OCI-LY7 (cell line): ENCODE results near the gene SFT2D1. TPM values are rescaled to one million over a fixed set of nuclear protein-coding genes. Genes with fewer than 3 reads are reported as not detected.

Experiments
- BruUV-seq: library from RNA; stranded (reverse); fragments of 400-500 nt; replicated peaks from 2 replicates; lab custom pipeline; 2021; lab: Mats Ljungman, UMichigan
- CTCF ChIA-PET: fragments of 300-600 bp; sonication (Branson Sonifier 250); formaldehyde crosslinking; loops from one replicate; lab custom pipeline; 2022; ENCODE audit warnings: antibody characterized with exemption; ENCODE audit not compliant: unreplicated experiment; lab: Charles Lee
- POLR2A ChIA-PET: fragments of 300-600 bp; sonication (Branson Sonifier 250); formaldehyde crosslinking; loops from one replicate; lab custom pipeline; 2022; ENCODE audit warnings: antibody characterized with exemption; lab: Charles Lee
- DNase-seq: peaks from one replicate; pipeline ENCODE4 v3.0.0-alpha.2; 2015; ENCODE audit warnings: low spot score
- H2AFZ ChIP-seq: fragments of 200-600 bp; sonication (generic), shearing (Covaris generic); 2 replicates; pipeline ENCODE4 v1.6.1; 2014; ENCODE audit warnings: mild to moderate bottlenecking, antibody characterized with exemption, low read length, moderate library complexity
- H3K27ac ChIP-seq: fragments of 200-600 bp; sonication (generic); 2 replicates; pipeline ENCODE4 v1.5.1; 2014; ENCODE audit warnings: mixed run types, low read depth, mild to moderate bottlenecking, moderate library complexity, low read length, inconsistent platforms; ENCODE audit not compliant: poor library complexity, severe bottlenecking
- H3K36me3 ChIP-seq: fragments of 200-600 bp; sonication (generic); 2 replicates; pipeline ENCODE4 v1.6.1; 2014; ENCODE audit warnings: mild to moderate bottlenecking, antibody characterized with exemption, low read length, moderate library complexity, mixed read lengths; ENCODE audit not compliant: insufficient read depth
- H3K4me1 ChIP-seq: fragments of 200-600 bp; sonication (generic); 2 replicates; pipeline ENCODE4 v1.5.1; 2014; ENCODE audit warnings: mild to moderate bottlenecking, low read length; ENCODE audit not compliant: insufficient read depth, poor library complexity, severe bottlenecking
- H3K4me2 ChIP-seq: fragments of 200-600 bp; sonication (generic); 2 replicates; pipeline ENCODE4 v1.6.1; 2014; ENCODE audit warnings: mild to moderate bottlenecking, low read length
- H3K4me3 ChIP-seq: fragments of 200-600 bp; sonication (generic); 2 replicates; pipeline ENCODE4 v1.5.1; 2014; ENCODE audit warnings: mild to moderate bottlenecking, low read depth, low read length; ENCODE audit not compliant: poor library complexity, severe bottlenecking
- H3K79me2 ChIP-seq: fragments of 200-600 bp; sonication (generic); 2 replicates; pipeline ENCODE4 v1.6.1; 2016; ENCODE audit warnings: low read depth, mild to moderate bottlenecking, low read length, moderate library complexity, mixed read lengths; ENCODE audit not compliant: insufficient read depth
- H3K9me2 ChIP-seq: fragments of 200-600 bp; sonication (generic); 2 replicates; pipeline ENCODE4 v1.6.1; 2016; ENCODE audit warnings: mild to moderate bottlenecking, low read length, mixed read lengths; ENCODE audit not compliant: insufficient read depth
- H3K9me3 ChIP-seq: fragments of 200-600 bp; sonication (generic); 2 replicates; pipeline ENCODE4 v1.6.1; 2014; ENCODE audit warnings: mild to moderate bottlenecking, mixed run types, low read length, mixed read lengths
- H4K20me1 ChIP-seq: fragments of 200-600 bp; sonication (generic); 2 replicates; pipeline ENCODE4 v1.6.1; 2014; ENCODE audit warnings: mild to moderate bottlenecking, antibody characterized with exemption, low read length, moderate library complexity, mixed read lengths; ENCODE audit not compliant: insufficient read depth
- CTCF ChIP-seq: fragments of 200-600 bp; sonication (generic); conservative IDR thresholded peaks from 2 replicates; pipeline ENCODE4 v1.5.1; 2014; ENCODE audit warnings: mild to moderate bottlenecking, antibody characterized with exemption, low read length, moderate library complexity, mixed read lengths
- EZH2phosphoT487 ChIP-seq: fragments of 200-600 bp; sonication (generic); IDR thresholded peaks from 2 replicates; pipeline ENCODE4 v1.6.1; 2018; ENCODE audit warnings: low read depth, borderline replicate concordance, mild to moderate bottlenecking, mixed run types, antibody characterized with exemption, low read length, moderate library complexity, mixed read lengths
- intact Hi-C: fragments of 100-400 bp; cut with micrococcal nuclease; formaldehyde crosslinking; loops from one replicate; pipeline ENCODE4 v1.10.0; 2022; ENCODE audit not compliant: unreplicated experiment
- total RNA-seq, 2 experiments: library from RNA; depleted of rRNA in 1 of 2; stranded (reverse); fragments of >200 nt in 1 of 2; shearing (Covaris generic) in 1 of 2; gene quantifications; 2 replicates each; pipeline ENCODE4 v1.2.3, GENCODE V29; 2014 to 2022

The SFT2D1 gene
- total RNA-seq, 2 experiments from 2014 or later = 43.4 to 63.9 TPM

- no TSS peak for BruUV-seq
- Histone ChIP-seq H3K4me2 (no peak overlapping the region), H3K36me3 (peaks cover 21% of the 10 kb centered on the region), H3K27ac (no peak overlapping the region), H3K79me2 (no peaks in the 10 kb centered on the region), H3K9me3 (peaks cover 6% of the 10 kb centered on the region; the same call in 1 of the 2 replicates), H3K4me3 (no peak overlapping the region), H2AFZ (no peak overlapping the region), H3K4me1 (peaks cover 5% of the 10 kb centered on the region), H4K20me1 (no peaks in the 10 kb centered on the region), H3K9me2 (no peaks in the 10 kb centered on the region)
- TF ChIP-seq CTCF (no peak), EZH2phosphoT487 (no peak)
- ChIA-PET CTCF (no interaction called here), POLR2A (no interaction called here)
- DNase-seq = no peak
- intact Hi-C loops = no loop called here
Measured at GRCh38 chr6:166361077-166361429, 18.7 kb upstream of the SFT2D1 start.

GRCh38 chr6:166360243-166361076 is 18.1 kb upstream of the SFT2D1 start:
- Histone ChIP-seq H3K9me3 (peaks cover 6% of the 10 kb centered on the region; the same call in 1 of the 2 replicates), H2AFZ (no peak overlapping the region), H3K4me3 (no peak overlapping the region), H3K27ac (no peak overlapping the region), H4K20me1 (no peaks in the 10 kb centered on the region), H3K4me1 (peaks cover 9% of the 10 kb centered on the region), H3K79me2 (no peaks in the 10 kb centered on the region), H3K36me3 (peaks cover 21% of the 10 kb centered on the region), H3K9me2 (no peaks in the 10 kb centered on the region), H3K4me2 (no peak overlapping the region)
- ChIA-PET CTCF (interaction anchor here (0.9 kb wide), 1 partner anchor 21 kb away, joined by 3 read pairs; no protein-coding TSS in a partner anchor), POLR2A (interaction anchor here (0.7 kb wide), 1 partner anchor 17 kb away, joined by 3 read pairs; no protein-coding TSS in a partner anchor)
- DNase-seq = no peak
- TF ChIP-seq CTCF = no peak
- BruUV-seq = no TSS peak
- intact Hi-C loops = no loop called here

- H3K79me2 ChIP-seq = no peaks in the 10 kb centered on the region
- H3K27ac ChIP-seq = no peak overlapping the region
- no TSS peak for BruUV-seq
- DNase-seq = no peak
- no peaks in the 10 kb centered on the region for H3K9me2 ChIP-seq
- H3K9me3 ChIP-seq = peaks cover 6% of the 10 kb centered on the region; the same call in 1 of the 2 replicates
- no peaks in the 10 kb centered on the region for H4K20me1 ChIP-seq
- H3K4me3 ChIP-seq = no peak overlapping the region
- TF ChIP-seq EZH2phosphoT487 (no peak), CTCF (no peak)
- ChIA-PET POLR2A (interaction anchor here (0.6 to 2.3 kb wide), 3 partner anchors 13 to 102 kb away, joined by 3 to 6 read pairs (median 3); no protein-coding TSS in a partner anchor), CTCF (no interaction called here)
- intact Hi-C loops = no loop called here
- no peaks in the 10 kb centered on the region for H3K36me3 ChIP-seq
- no peak overlapping the region; the same call in 1 of the 2 replicates for H3K4me2 ChIP-seq
- H3K4me1 ChIP-seq = peaks cover 9% of the 10 kb centered on the region
- no peak overlapping the region for H2AFZ ChIP-seq
Measured at GRCh38 chr6:166355552-166355951, 13.2 kb upstream of the SFT2D1 start.
